Endothelial cell of umbilical vein (primary cell): ENCODE measurements around the gene SLC28A1. TPM values are rescaled to one million over a fixed set of nuclear protein-coding genes. Genes with fewer than 3 reads are reported as not detected.
"Not testable (repeated sequence)": the region's sequence is repeated elsewhere in the genome, so short reads cannot be mapped to it uniquely, and the experiment has no call there.

ENCODE experiments used
- BruUV-seq: library from RNA; stranded (reverse); fragments of 400-500 nt; replicated peaks from 2 replicates; lab custom pipeline; 2021; lab: Mats Ljungman, UMichigan
- CTCF ChIA-PET: fragments of 300-600, 350-600 bp; sonication (Branson Sonifier 250); formaldehyde crosslinking; loops from one replicate; lab custom pipeline; 2021; ENCODE audit warnings: antibody characterized with exemption, inconsistent platforms; lab: Charles Lee
- POLR2A ChIA-PET: fragments of 300-600, 350-600 bp; sonication (Branson Sonifier 250); formaldehyde crosslinking; loops from one replicate; lab custom pipeline; 2021; ENCODE audit warnings: antibody characterized with exemption, inconsistent platforms; lab: Charles Lee
- DNase-seq: peaks from one replicate; pipeline ENCODE4 v3.0.0-alpha.2; 2011; ENCODE audit warnings: low read depth, low spot score
- FAIRE-seq: peaks from 2 replicates; lab custom pipeline; 2011; peaks lifted over from hg19 to GRCh38; lab: Jason Lieb, UNC
- H2AFZ ChIP-seq: 2 replicates; pipeline ENCODE4 v1.6.0; 2012; ENCODE audit warnings: low read depth, low read length, control low read depth, inconsistent platforms
- H3K27ac ChIP-seq: 2 replicates; pipeline ENCODE4 v1.5.1; 2011; ENCODE audit warnings: low read depth, mild to moderate bottlenecking, control low read depth, low read length, moderate library complexity; ENCODE audit not compliant: insufficient read depth
- H3K27me3 ChIP-seq, 2 experiments: 2 replicates each; pipeline versions ENCODE4 v1.6.0 to v1.6.1; 2011; ENCODE audit warnings: low read length in 2 of 2, mixed read lengths in 1 of 2; ENCODE audit not compliant: control insufficient read depth in 2 of 2, insufficient read depth in 2 of 2
- H3K36me3 ChIP-seq, 2 experiments: 2 replicates in 1 of 2; 3 replicates in 1 of 2; pipeline ENCODE4 v1.5.1; 2011; ENCODE audit warnings: low read length in 2 of 2, mild to moderate bottlenecking in 1 of 2, moderate library complexity in 1 of 2; ENCODE audit not compliant: control insufficient read depth in 2 of 2, insufficient read depth in 2 of 2; ENCODE audit errors: extremely low read depth in 1 of 2
- H3K4me1 ChIP-seq: 3 replicates; pipeline ENCODE4 v1.5.1; 2011; ENCODE audit warnings: mild to moderate bottlenecking, low read length; ENCODE audit not compliant: control insufficient read depth, insufficient read depth; ENCODE audit errors: extremely low read depth
- H3K4me2 ChIP-seq: 2 replicates; pipeline ENCODE4 v1.6.1; 2011; ENCODE audit warnings: low read length, control low read depth, mixed read lengths; ENCODE audit not compliant: insufficient read depth
- H3K4me3 ChIP-seq, 3 experiments: fragments of 200-600 bp in 1 of 3; sonication (generic), shearing (Covaris generic) in 1 of 3; replicated peaks in 1 of 3; 2 replicates each; pipeline ENCODE4 v1.5.1; 2011 to 2016; ENCODE audit warnings: control low read depth in 3 of 3, low read length in 3 of 3, mild to moderate bottlenecking in 2 of 3, inconsistent platforms in 1 of 3, low read depth in 1 of 3, moderate library complexity in 1 of 3; ENCODE audit not compliant: insufficient read depth in 1 of 3
- H3K79me2 ChIP-seq: 2 replicates; pipeline ENCODE4 v1.6.0; 2012; ENCODE audit warnings: low read length, inconsistent platforms; ENCODE audit not compliant: control insufficient read depth, insufficient read depth
- H3K9ac ChIP-seq: replicated peaks from 2 replicates; pipeline ENCODE3; 2011; ENCODE audit warnings: low read length, control low read depth; ENCODE audit not compliant: insufficient read depth; ENCODE audit errors: extremely low read depth
- H3K9me1 ChIP-seq: replicated peaks from 3 replicates; pipeline ENCODE4 v1.6.0; 2011; ENCODE audit warnings: mild to moderate bottlenecking, low read length; ENCODE audit not compliant: control insufficient read depth, insufficient read depth; ENCODE audit errors: extremely low read depth
- H3K9me3 ChIP-seq: replicated peaks from 2 replicates; pipeline ENCODE4 v1.5.1; 2012; ENCODE audit warnings: low read length, inconsistent platforms; ENCODE audit not compliant: control insufficient read depth, insufficient read depth
- H4K20me1 ChIP-seq: replicated peaks from 2 replicates; pipeline ENCODE3; 2011; ENCODE audit warnings: mild to moderate bottlenecking, low read length; ENCODE audit not compliant: control insufficient read depth, insufficient read depth; ENCODE audit errors: extremely low read depth
- CTCF ChIP-seq, 2 donors: IDR thresholded peaks; 1 replicate in 1 of 2; 2 replicates in 1 of 2; pipeline ENCODE4 v1.5.1; 2011; ENCODE audit warnings: low read length in 2 of 2, mild to moderate bottlenecking in 2 of 2, moderate library complexity in 2 of 2, control low read depth in 1 of 2, inconsistent platforms in 1 of 2, low read depth in 1 of 2; ENCODE audit not compliant: insufficient read depth in 1 of 2; ENCODE audit errors: extremely low read depth in 1 of 2
- JUN ChIP-seq: IDR thresholded peaks from 2 replicates; pipeline ENCODE4 v1.6.1; 2011; ENCODE audit warnings: borderline replicate concordance, low read depth; ENCODE audit not compliant: insufficient read length, insufficient read depth
- dilution Hi-C: fragments of 300-500 bp; cut with MboI; formaldehyde crosslinking; loops from one replicate; pipeline ENCODE4 v1.15.0; 2019; ENCODE audit warnings: low sequenced_read_pairs; ENCODE audit not compliant: extremely low pct_ligation_motif_present
- intact Hi-C: fragments of 100-400 bp; cut with micrococcal nuclease; formaldehyde crosslinking; loops from one replicate; pipeline ENCODE4 v1.10.0; 2022
- polyA plus RNA-seq, 4 experiments: library from polyadenylated mRNA; depleted of rRNA in 3 of 4; stranded (reverse) in 3 of 4; unstranded in 1 of 4; fragments of >200 nt; gene quantifications; 2 replicates each; pipeline versions ENCODE4 v1.2.1 to v1.2.3, GENCODE V29; 2011 to 2012; ENCODE audit warnings: missing spikeins in 1 of 4
- total RNA-seq: library from RNA; stranded (reverse); gene quantifications from 2 replicates; pipeline ENCODE4 v1.2.3, GENCODE V29; 2021

SLC28A1 gene
- total and polyA plus RNA-seq, 2 donors (not counting 3 experiments of a cell fraction or from before 2014, with no cell fraction given) = not detected

- not testable (repeated sequence) for H3K4me2 ChIP-seq, H3K27ac ChIP-seq, H3K9me3 ChIP-seq, H3K4me1 ChIP-seq, H3K4me3 ChIP-seq, H3K9me1 ChIP-seq, H2AFZ ChIP-seq, BruUV-seq, H3K79me2 ChIP-seq, H3K9ac ChIP-seq, H3K27me3 ChIP-seq, H3K36me3 ChIP-seq, H4K20me1 ChIP-seq
- dilution Hi-C loops (loop anchor here (25.0 kb wide), 1 partner anchor 117 kb away; no protein-coding TSS in a partner anchor), intact Hi-C loops (loop anchor here (1.0 to 2.0 kb wide), 4 partner anchors 67 to 257 kb away; no protein-coding TSS in a partner anchor)
- FAIRE-seq (peak; percentile 54), DNase-seq (peak; percentile 51)
- POLR2A ChIA-PET = interaction anchor here (0.7 kb wide), 1 partner anchor 275 kb away, joined by 5 read pairs; no protein-coding TSS in a partner anchor
- CTCF ChIA-PET = interaction anchor here (0.8 to 4.3 kb wide), 14 partner anchors 9 to 323 kb away, joined by 3 to 44 read pairs (median 4); no protein-coding TSS in a partner anchor
- peak; percentile 56 to 57 for TF ChIP-seq CTCF (IDR thresholded peaks at IDR 0.05; ENCODE audit: extremely low read depth in 1 of 2, insufficient read depth in 1 of 2, low read depth in 1 of 2, low read length in 2 of 2)
These were observed 38.8 kb upstream of the SLC28A1 start for GRCh38 chr15:84845631-84846030.

DNA sequence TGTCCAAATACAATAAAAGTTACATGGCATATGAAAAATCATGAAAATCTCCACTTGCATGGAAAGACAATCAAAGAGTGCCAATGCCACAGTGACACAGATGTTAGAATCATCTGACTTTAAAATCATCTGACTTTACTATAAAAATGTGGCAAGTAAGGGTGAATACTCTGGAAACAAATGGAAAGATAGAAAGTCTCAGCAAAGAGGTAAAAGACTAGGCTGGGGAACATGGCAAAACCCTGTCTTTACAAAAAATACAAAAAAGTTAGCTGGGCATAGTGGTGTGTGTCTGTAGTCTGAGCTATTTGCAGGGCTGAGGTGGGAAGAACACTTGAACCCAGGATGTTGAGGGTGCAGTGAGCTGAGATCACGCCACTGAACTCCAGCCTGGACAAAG, 38.2 kb upstream of the SLC28A1 start:
- H3K27ac ChIP-seq = no peak overlapping the region
- no peak overlapping the region for H3K4me2 ChIP-seq
- peaks cover 0 to 3% of the 10 kb centered on the region in 2 experiments for H3K36me3 ChIP-seq
- no peak overlapping the region for H3K4me3 ChIP-seq
- H3K9me1 ChIP-seq = no peaks in the 10 kb centered on the region
- CTCF ChIA-PET = interaction anchor here (1.4 to 4.3 kb wide), 4 partner anchors 66 to 109 kb away, joined by 4 to 44 read pairs (median 10); no protein-coding TSS in a partner anchor
- no TSS peak for BruUV-seq
- POLR2A ChIA-PET = no interaction called here
- H3K9me3 ChIP-seq = peaks cover 2% of the 10 kb centered on the region
- FAIRE-seq = no peak
- intact Hi-C loops = no loop called here
- DNase-seq = no peak
- no peak for TF ChIP-seq JUN
- no peak overlapping the region for H2AFZ ChIP-seq
- no peaks in the 10 kb centered on the region for H3K4me1 ChIP-seq
- dilution Hi-C loops = loop anchor here (25.0 kb wide), 1 partner anchor 116 kb away; no protein-coding TSS in a partner anchor
- no peak overlapping the region for H3K9ac ChIP-seq
- H3K27me3 ChIP-seq = no peaks in the 10 kb centered on the region
- no peaks in the 10 kb centered on the region for H4K20me1 ChIP-seq
- no peaks in the 10 kb centered on the region for H3K79me2 ChIP-seq
